Smooth muscle cell (in vitro differentiated cells): ENCODE data around the gene NPAS3. TPM values are rescaled to one million over a fixed set of nuclear protein-coding genes. Genes with fewer than 3 reads are reported as not detected.

ENCODE experiments used
- DNase-seq: peaks from one replicate; lab custom pipeline; 2025; ENCODE audit not compliant: unreplicated experiment; lab: John Stamatoyannopoulos, UW
- H2AFZ ChIP-seq: fragments of 200-600 bp; sonication (generic); 2 replicates; pipeline ENCODE4 v1.6.0; 2016; ENCODE audit warnings: antibody characterized with exemption, low read depth, mild to moderate bottlenecking
- H3F3A ChIP-seq: fragments of 200-600 bp; sonication (generic); 2 replicates; pipeline ENCODE4 v1.6.0; 2017; ENCODE audit warnings: antibody characterized with exemption, low read depth
- H3K27ac ChIP-seq: fragments of 200-600 bp; sonication (generic); 2 replicates; pipeline ENCODE4 v1.5.1; 2016; ENCODE audit warnings: low read depth, mild to moderate bottlenecking
- H3K27me3 ChIP-seq: fragments of 200-600 bp; sonication (generic); 2 replicates; pipeline ENCODE4 v1.6.1; 2016; ENCODE audit warnings: low read depth, mild to moderate bottlenecking
- H3K36me3 ChIP-seq: fragments of 200-600 bp; sonication (generic); 2 replicates; pipeline ENCODE4 v1.5.1; 2016; ENCODE audit warnings: low read depth
- H3K4me1 ChIP-seq: fragments of 200-600 bp; sonication (generic); 2 replicates; pipeline ENCODE4 v1.5.1; 2016; ENCODE audit warnings: low read depth
- H3K4me2 ChIP-seq: fragments of 200-600 bp; sonication (generic); 2 replicates; pipeline ENCODE4 v1.6.0; 2016; ENCODE audit warnings: mild to moderate bottlenecking
- H3K4me3 ChIP-seq: fragments of 200-600 bp; sonication (generic); 2 replicates; pipeline ENCODE4 v1.5.1; 2016; ENCODE audit warnings: mild to moderate bottlenecking
- H3K79me2 ChIP-seq: fragments of 200-600 bp; sonication (generic); 2 replicates; pipeline ENCODE4 v1.6.0; 2016; ENCODE audit warnings: low read depth, mild to moderate bottlenecking
- H3K9ac ChIP-seq: fragments of 200-600 bp; sonication (generic); 2 replicates; pipeline ENCODE4 v1.6.0; 2016; ENCODE audit warnings: low read depth
- H3K9me3 ChIP-seq: fragments of 200-600 bp; sonication (generic); replicated peaks from 2 replicates; pipeline ENCODE4 v1.5.1; 2016; ENCODE audit warnings: low read depth
- H4K20me1 ChIP-seq: fragments of 200-600 bp; sonication (generic); 2 replicates; pipeline ENCODE4 v1.6.0; 2016; ENCODE audit warnings: low read depth
- CTCF ChIP-seq: fragments of 200-600 bp; sonication (generic); IDR thresholded peaks from 2 replicates; pipeline ENCODE4 v1.5.1; 2017; ENCODE audit warnings: borderline replicate concordance, mild to moderate bottlenecking, antibody characterized with exemption; ENCODE audit not compliant: insufficient read depth, poor library complexity, severe bottlenecking
- WGBS: methylation state at CpG from one replicate; pipeline ENCODE4 v1.1.7; 2016; ENCODE audit warnings: low lambda C conversion rate; 5-methylcytosine and 5-hydroxymethylcytosine counted together
- polyA plus RNA-seq: library from polyadenylated mRNA; unstranded; fragments of >200 nt; fragmentation: Nextera tagmentation; extraction: Ambion mirVana; gene quantifications from 2 replicates; pipeline ENCODE4 v1.2.1, GENCODE V29; 2016
- total RNA-seq: library from RNA; depleted of rRNA; stranded (reverse); fragments of >200 nt; gene quantifications from 2 replicates; pipeline ENCODE4 v1.2.3, GENCODE V29; 2014

The NPAS3 gene
- total and polyA plus RNA-seq, 2 experiments from 2014 or later = 0.79 to 2.0 TPM

DNA sequence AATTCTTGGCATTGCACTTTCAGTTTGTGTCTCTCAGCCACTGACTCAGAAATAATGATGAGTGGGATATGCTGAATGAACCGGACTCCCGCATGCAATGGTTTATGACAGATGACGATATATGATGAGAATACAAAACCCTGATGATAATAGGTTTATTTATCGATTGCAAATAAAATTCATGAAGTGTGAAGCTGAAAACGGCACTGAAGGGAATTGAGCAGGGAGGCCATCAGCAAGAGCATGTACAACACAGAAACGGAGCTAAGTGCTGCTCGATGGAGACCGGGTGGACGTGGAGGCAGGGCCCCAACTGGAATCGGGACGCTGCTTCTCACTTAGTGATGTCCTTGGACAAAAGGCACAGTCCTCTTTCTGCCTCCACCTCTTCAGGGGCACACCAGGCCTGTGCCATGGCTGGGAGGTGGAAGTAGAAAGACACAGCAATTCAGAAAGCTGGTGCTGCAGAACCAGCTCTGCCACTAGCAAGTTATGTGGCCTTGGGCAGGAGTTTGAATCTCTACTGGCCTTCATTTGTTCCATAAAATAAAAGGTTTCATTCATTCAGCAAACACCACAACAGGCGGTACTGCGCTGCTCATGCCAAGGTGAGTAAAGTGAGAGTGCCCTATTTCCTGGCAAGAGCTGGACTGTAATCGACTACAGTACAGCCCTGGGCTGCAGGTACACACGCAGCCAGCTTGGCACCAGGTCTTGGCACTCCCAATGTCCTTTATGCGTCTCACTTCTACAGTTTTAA, 895.2 kb downstream of the NPAS3 start:
- no peak for DNase-seq
- Histone ChIP-seq H2AFZ (no peak overlapping the region), H4K20me1 (no peaks in the 10 kb centered on the region), H3K4me2 (no peak overlapping the region), H3K9me3 (no peaks in the 10 kb centered on the region), H3F3A (no peaks in the 10 kb centered on the region), H3K4me3 (no peak overlapping the region), H3K27me3 (no peaks in the 10 kb centered on the region), H3K9ac (no peak overlapping the region), H3K4me1 (peaks cover 8% of the 10 kb centered on the region), H3K27ac (no peak overlapping the region), H3K79me2 (no peaks in the 10 kb centered on the region), H3K36me3 (no peaks in the 10 kb centered on the region)
- TF ChIP-seq CTCF = no peak
- 94% methylated on average over 16 of the region's 16 CpGs for WGBS

- peaks cover 8% of the 10 kb centered on the region for H3K4me1 ChIP-seq
- no peaks in the 10 kb centered on the region for H3K9me3 ChIP-seq
- no peaks in the 10 kb centered on the region for H3K27me3 ChIP-seq
- no peak overlapping the region for H3K4me2 ChIP-seq
- H3F3A ChIP-seq = no peaks in the 10 kb centered on the region
- 86% methylated on average over 8 of the region's 8 CpGs for WGBS
- H3K9ac ChIP-seq = no peak overlapping the region
- no peak overlapping the region for H3K4me3 ChIP-seq
- no peaks in the 10 kb centered on the region for H3K36me3 ChIP-seq
- H3K79me2 ChIP-seq = no peaks in the 10 kb centered on the region
- H3K27ac ChIP-seq = no peak overlapping the region
- no peaks in the 10 kb centered on the region for H4K20me1 ChIP-seq
- H2AFZ ChIP-seq = no peak overlapping the region
- no peak for DNase-seq
- no peak for TF ChIP-seq CTCF
Observed at GRCh38 chr14:33834466-33835260, 896.0 kb downstream of the NPAS3 start.

DNA sequence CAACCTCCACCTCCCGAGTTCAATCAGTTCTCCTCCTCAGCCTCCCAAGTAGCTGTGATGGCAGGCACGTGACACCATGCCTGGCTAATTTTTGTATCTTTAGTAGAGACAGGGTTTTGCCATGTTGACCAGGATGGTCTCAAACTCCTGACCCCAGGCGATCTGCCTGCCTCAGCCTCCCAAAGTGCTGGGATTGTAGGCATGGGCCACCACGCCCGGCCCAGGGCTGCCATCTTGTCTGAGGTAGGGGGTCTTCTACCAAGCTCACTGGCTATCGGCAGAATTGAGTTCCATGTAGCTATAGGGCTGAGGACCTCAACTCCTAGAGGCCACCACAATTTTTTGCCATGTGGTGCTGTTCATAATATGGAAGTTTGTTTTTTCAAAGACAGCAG, 896.6 kb downstream of the NPAS3 start:
- DNase-seq = no peak
- no peak overlapping the region for H2AFZ ChIP-seq
- no peak overlapping the region for H3K4me2 ChIP-seq
- H3K36me3 ChIP-seq = no peaks in the 10 kb centered on the region
- no peaks in the 10 kb centered on the region for H3K79me2 ChIP-seq
- H3K27ac ChIP-seq = no peak overlapping the region
- H3K9me3 ChIP-seq = no peaks in the 10 kb centered on the region
- peaks cover 8% of the 10 kb centered on the region for H3K4me1 ChIP-seq
- no peak overlapping the region for H3K4me3 ChIP-seq
- TF ChIP-seq CTCF = no peak
- no peaks in the 10 kb centered on the region for H3K27me3 ChIP-seq
- no peaks in the 10 kb centered on the region for H4K20me1 ChIP-seq
- no peaks in the 10 kb centered on the region for H3F3A ChIP-seq
- 94% methylated on average over 6 of the region's 6 CpGs for WGBS
- H3K9ac ChIP-seq = no peak overlapping the region
